ENCODE measurements around the gene RNF111. TPM values are rescaled to one million over a fixed set of nuclear protein-coding genes. Genes with fewer than 3 reads are reported as not detected.
A peak's percentile ranks its signal among the peaks of the same experiment; 100 is the strongest.

The RNF111 gene
- 21.8 TPM for polyA plus RNA-seq (2013, experiment 1 of 4)
- polyA plus RNA-seq (2013, experiment 2 of 4): 23.2 TPM
- 22.2 TPM for polyA plus RNA-seq (2013, experiment 3 of 4)
- polyA plus RNA-seq (2013, experiment 4 of 4): 27.6 TPM

GRCh38 chr15:58987491-58988005, at the start of gene RNF111:
RNF111 (plus strand) TSS chr15:58987663; CDS start chr15:59030823, 43,160 bp downstream.
- no peaks in the 10 kb centered on the region for H3K27me3 ChIP-seq (ENCODE audit: control insufficient read depth, insufficient read depth, low read length, poor library complexity, severe bottlenecking)
- peaks cover 4% of the 10 kb centered on the region for H3K4me1 ChIP-seq (ENCODE audit: control insufficient read depth, insufficient read depth, low read length)
- H3K9me3 ChIP-seq (ENCODE audit: control insufficient read depth, low read length): no peaks in the 10 kb centered on the region
- no peaks in the 10 kb centered on the region for H3K36me3 ChIP-seq (ENCODE audit: control insufficient read depth, insufficient read depth, low read length)
- WGBS, 2 experiments: 0 to 1% methylated on average over 47 of the region's 47 CpGs
- H3K4me3 ChIP-seq (ENCODE audit: insufficient read depth, low read depth, low read length): peak within 1 kb of the TSS; percentile 86
- peak within 1 kb of the TSS; percentile 28 for H3K27ac ChIP-seq (ENCODE audit: insufficient read depth, low read depth, low read length, poor library complexity, severe bottlenecking)

GRCh38 chr15:58947179-58947578, 40.3 kb upstream of the RNF111 start:
- WGBS, 2 experiments: 89 to 92% methylated on average over 3 of the region's 3 CpGs
- Histone ChIP-seq H3K36me3 (ENCODE audit: control insufficient read depth, insufficient read depth, low read length) (no peaks in the 10 kb centered on the region), H3K27ac (ENCODE audit: insufficient read depth, low read depth, low read length, poor library complexity, severe bottlenecking) (no peak overlapping the region), H3K27me3 (ENCODE audit: control insufficient read depth, insufficient read depth, low read length, poor library complexity, severe bottlenecking) (no peaks in the 10 kb centered on the region), H3K9me3 (ENCODE audit: control insufficient read depth, low read length) (no peaks in the 10 kb centered on the region), H3K4me1 (ENCODE audit: control insufficient read depth, insufficient read depth, low read length) (no peaks in the 10 kb centered on the region), H3K4me3 (ENCODE audit: insufficient read depth, low read depth, low read length) (no peak overlapping the region)

GRCh38 chr15:58951388-58952007, 36.0 kb upstream of the RNF111 start:
- Histone ChIP-seq H3K9me3 (ENCODE audit: control insufficient read depth, low read length) (no peaks in the 10 kb centered on the region), H3K36me3 (ENCODE audit: control insufficient read depth, insufficient read depth, low read length) (no peaks in the 10 kb centered on the region), H3K27me3 (ENCODE audit: control insufficient read depth, insufficient read depth, low read length, poor library complexity, severe bottlenecking) (no peaks in the 10 kb centered on the region), H3K4me1 (ENCODE audit: control insufficient read depth, insufficient read depth, low read length) (no peaks in the 10 kb centered on the region), H3K4me3 (ENCODE audit: insufficient read depth, low read depth, low read length) (no peak overlapping the region), H3K27ac (ENCODE audit: insufficient read depth, low read depth, low read length, poor library complexity, severe bottlenecking) (no peak overlapping the region)
- 96% methylated on average over 4 to 5 of the region's 5 CpGs for WGBS, 2 experiments

GRCh38 chr15:58952751-58953150, 34.7 kb upstream of the RNF111 start:
- no peak overlapping the region for H3K4me3 ChIP-seq (ENCODE audit: insufficient read depth, low read depth, low read length)

GRCh38 chr15:58957101-58957973, 30.1 kb upstream of the RNF111 start:
- Histone ChIP-seq H3K4me3 (ENCODE audit: insufficient read depth, low read depth, low read length) (no peak overlapping the region), H3K36me3 (ENCODE audit: control insufficient read depth, insufficient read depth, low read length) (no peaks in the 10 kb centered on the region), H3K9me3 (ENCODE audit: control insufficient read depth, low read length) (no peaks in the 10 kb centered on the region), H3K4me1 (ENCODE audit: control insufficient read depth, insufficient read depth, low read length) (no peaks in the 10 kb centered on the region), H3K27ac (ENCODE audit: insufficient read depth, low read depth, low read length, poor library complexity, severe bottlenecking) (no peak overlapping the region), H3K27me3 (ENCODE audit: control insufficient read depth, insufficient read depth, low read length, poor library complexity, severe bottlenecking) (no peaks in the 10 kb centered on the region)
- 51 to 53% methylated on average over 8 of the region's 8 CpGs for WGBS, 2 experiments

More at GRCh38 chr15:58952751-58953150, 34.7 kb upstream of the RNF111 start:
- Histone ChIP-seq H3K27ac (ENCODE audit: insufficient read depth, low read depth, low read length, poor library complexity, severe bottlenecking) (no peak overlapping the region), H3K36me3 (ENCODE audit: control insufficient read depth, insufficient read depth, low read length) (no peaks in the 10 kb centered on the region), H3K9me3 (ENCODE audit: control insufficient read depth, low read length) (no peaks in the 10 kb centered on the region), H3K27me3 (ENCODE audit: control insufficient read depth, insufficient read depth, low read length, poor library complexity, severe bottlenecking) (no peaks in the 10 kb centered on the region), H3K4me1 (ENCODE audit: control insufficient read depth, insufficient read depth, low read length) (no peaks in the 10 kb centered on the region)

GRCh38 chr15:58958811-58959210, 28.7 kb upstream of the RNF111 start:
- no peaks in the 10 kb centered on the region for H3K36me3 ChIP-seq (ENCODE audit: control insufficient read depth, insufficient read depth, low read length)
- no peak overlapping the region for H3K4me3 ChIP-seq (ENCODE audit: insufficient read depth, low read depth, low read length)
- H3K9me3 ChIP-seq (ENCODE audit: control insufficient read depth, low read length): no peaks in the 10 kb centered on the region
- no peaks in the 10 kb centered on the region for H3K4me1 ChIP-seq (ENCODE audit: control insufficient read depth, insufficient read depth, low read length)
- no peak overlapping the region for H3K27ac ChIP-seq (ENCODE audit: insufficient read depth, low read depth, low read length, poor library complexity, severe bottlenecking)
- 91 to 95% methylated on average over 4 of the region's 4 CpGs for WGBS, 2 experiments
- H3K27me3 ChIP-seq (ENCODE audit: control insufficient read depth, insufficient read depth, low read length, poor library complexity, severe bottlenecking): no peaks in the 10 kb centered on the region

- Histone ChIP-seq H3K27ac (ENCODE audit: insufficient read depth, low read depth, low read length, poor library complexity, severe bottlenecking) (no peak overlapping the region), H3K36me3 (ENCODE audit: control insufficient read depth, insufficient read depth, low read length) (no peaks in the 10 kb centered on the region), H3K4me3 (ENCODE audit: insufficient read depth, low read depth, low read length) (no peak overlapping the region), H3K27me3 (ENCODE audit: control insufficient read depth, insufficient read depth, low read length, poor library complexity, severe bottlenecking) (no peaks in the 10 kb centered on the region), H3K4me1 (ENCODE audit: control insufficient read depth, insufficient read depth, low read length) (no peaks in the 10 kb centered on the region), H3K9me3 (ENCODE audit: control insufficient read depth, low read length) (no peaks in the 10 kb centered on the region)
- no CpG with 5 or more reads among the region's 1 CpG for WGBS, 2 experiments
Measured at GRCh38 chr15:58962136-58962535, 25.3 kb upstream of the RNF111 start.

- no peak overlapping the region for H3K4me3 ChIP-seq (ENCODE audit: insufficient read depth, low read depth, low read length)
- no peaks in the 10 kb centered on the region for H3K36me3 ChIP-seq (ENCODE audit: control insufficient read depth, insufficient read depth, low read length)
- WGBS, 2 experiments: 91 to 96% methylated on average over 8 of the region's 8 CpGs
- no peaks in the 10 kb centered on the region for H3K27me3 ChIP-seq (ENCODE audit: control insufficient read depth, insufficient read depth, low read length, poor library complexity, severe bottlenecking)
- H3K4me1 ChIP-seq (ENCODE audit: control insufficient read depth, insufficient read depth, low read length): no peaks in the 10 kb centered on the region
- H3K9me3 ChIP-seq (ENCODE audit: control insufficient read depth, low read length): no peaks in the 10 kb centered on the region
- no peak overlapping the region for H3K27ac ChIP-seq (ENCODE audit: insufficient read depth, low read depth, low read length, poor library complexity, severe bottlenecking)
Measured at GRCh38 chr15:58962662-58963565, 24.5 kb upstream of the RNF111 start.

- Histone ChIP-seq H3K27ac (ENCODE audit: insufficient read depth, low read depth, low read length, poor library complexity, severe bottlenecking) (no peak overlapping the region), H3K4me1 (ENCODE audit: control insufficient read depth, insufficient read depth, low read length) (no peaks in the 10 kb centered on the region), H3K27me3 (ENCODE audit: control insufficient read depth, insufficient read depth, low read length, poor library complexity, severe bottlenecking) (no peaks in the 10 kb centered on the region), H3K4me3 (ENCODE audit: insufficient read depth, low read depth, low read length) (no peak overlapping the region), H3K36me3 (ENCODE audit: control insufficient read depth, insufficient read depth, low read length) (no peaks in the 10 kb centered on the region), H3K9me3 (ENCODE audit: control insufficient read depth, low read length) (no peaks in the 10 kb centered on the region)
- 89% methylated on average over 3 of the region's 3 CpGs for WGBS, 2 experiments
Measured at GRCh38 chr15:58966698-58967097, 20.8 kb upstream of the RNF111 start.
